Left lung (tissue), 10 donors: ENCODE data around the gene TOR1AIP1. TPM values are rescaled to one million over a fixed set of nuclear protein-coding genes. Genes with fewer than 3 reads are reported as not detected.
"Not testable (repeated sequence)": the region's sequence is repeated elsewhere in the genome, so short reads cannot be mapped to it uniquely, and the experiment has no call there.

Experiments used
- ATAC-seq: fragments of 200-7000 bp; cut with Tn5 transposase; one replicate; pipeline ENCODE4 v1.9.1; 2020; ENCODE audit warnings: moderate library complexity
- DNase-seq, 4 donors: peaks; one replicate each; pipeline ENCODE4 v3.0.0-alpha.2; 2013 to 2020
- H3K27ac ChIP-seq, 2 donors: fragments of 200-600 bp; sonication (generic) in 1 of 2; one replicate each; pipeline versions ENCODE4 v1.5.0 to v1.8.0; 2020 to 2021
- H3K27me3 ChIP-seq, 2 donors: fragments of 200-600 bp; sonication (generic) in 1 of 2; one replicate each; pipeline versions ENCODE4 v1.5.0 to v1.8.0; 2020 to 2021
- H3K36me3 ChIP-seq, 2 donors: fragments of 200-600 bp; sonication (generic) in 1 of 2; one replicate each; pipeline versions ENCODE4 v1.5.0 to v1.8.0; 2020 to 2021
- H3K4me1 ChIP-seq, 2 donors: fragments of 200-600 bp; one replicate each; pipeline ENCODE4 v1.8.0; 2021
- H3K4me3 ChIP-seq, 2 donors: fragments of 200-600 bp; sonication (generic) in 1 of 2; one replicate each; pipeline versions ENCODE4 v1.5.0 to v1.8.0; 2020 to 2021; ENCODE audit warnings: mild to moderate bottlenecking in 1 of 2
- H3K9me3 ChIP-seq, 2 donors: fragments of 200-600 bp; sonication (generic) in 1 of 2; one replicate each; pipeline versions ENCODE4 v1.5.0 to v1.8.0; 2020 to 2021
- intact Hi-C, 2 donors: fragments of 100-400 bp; cut with DNase I; formaldehyde crosslinking; loops; one replicate each; pipeline versions ENCODE4 v1.11.2 to v1.14.2; 2022
- polyA plus RNA-seq, 6 donors: library from polyadenylated mRNA; unstranded; fragments of 120-200 nt; gene quantifications; one replicate each; pipeline ENCODE4 v1.2.1, GENCODE V29; 2013; ENCODE audit not compliant: insufficient read length in 6 of 6
- total RNA-seq, 2 donors: library from RNA; stranded (reverse); fragmentation: NEBNext Ultra II Directional; extraction: Animal tissue kit (Norgen Biotek cat#: 25700); gene quantifications; one replicate each; pipeline ENCODE4 v1.2.1, GENCODE V29; 2021
- TF ChIP-seq, protein P1 (sequence below), 2 donors: fragments of 200-600 bp; sonication (generic) in 1 of 2; IDR thresholded peaks; one replicate each; pipeline versions ENCODE4 v1.5.0 to v1.8.0; 2021; ENCODE audit warnings: antibody characterized with exemption in 2 of 2
- donor health status: DM: no; HTN: yes; CAD: no.
- donor health status: DM: no; HTN: no; CAD: no.

The TOR1AIP1 gene
- total and polyA plus RNA-seq, 8 donors: 48.6 to 77.0 (median 62.8) TPM

DNA sequence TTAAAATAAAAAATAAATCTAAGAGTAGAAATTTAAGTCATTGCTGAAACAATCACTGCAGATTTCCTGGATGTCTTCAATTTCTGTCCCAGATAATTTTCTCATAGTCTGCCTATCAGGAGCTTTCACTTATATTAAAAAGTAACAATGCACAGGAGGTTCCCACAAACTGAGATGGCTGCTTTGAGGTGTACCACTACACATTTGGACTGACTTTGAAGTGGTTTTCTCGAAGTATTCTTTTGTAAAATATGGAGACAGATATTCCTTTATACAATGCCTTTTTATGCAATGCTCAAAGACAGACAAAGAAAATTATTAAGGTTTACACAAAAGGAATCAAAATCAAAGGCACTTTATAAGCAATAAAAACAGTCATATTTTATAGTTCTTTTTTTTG, 29.0 kb upstream of the TOR1AIP1 start:
- ATAC-seq (no peak), DNase-seq (no peak)
- Histone ChIP-seq H3K27ac (no peak overlapping the region), H3K36me3 (peaks cover 0 to 75% of the 10 kb centered on the region in 2 donors), H3K4me1 (peaks cover 0 to 11% of the 10 kb centered on the region in 2 donors), H3K9me3 (no peaks in the 10 kb centered on the region), H3K27me3 (no peaks in the 10 kb centered on the region), H3K4me3 (no peak overlapping the region)
- intact Hi-C loops: no loop called here
- TF ChIP-seq, protein P1, sequence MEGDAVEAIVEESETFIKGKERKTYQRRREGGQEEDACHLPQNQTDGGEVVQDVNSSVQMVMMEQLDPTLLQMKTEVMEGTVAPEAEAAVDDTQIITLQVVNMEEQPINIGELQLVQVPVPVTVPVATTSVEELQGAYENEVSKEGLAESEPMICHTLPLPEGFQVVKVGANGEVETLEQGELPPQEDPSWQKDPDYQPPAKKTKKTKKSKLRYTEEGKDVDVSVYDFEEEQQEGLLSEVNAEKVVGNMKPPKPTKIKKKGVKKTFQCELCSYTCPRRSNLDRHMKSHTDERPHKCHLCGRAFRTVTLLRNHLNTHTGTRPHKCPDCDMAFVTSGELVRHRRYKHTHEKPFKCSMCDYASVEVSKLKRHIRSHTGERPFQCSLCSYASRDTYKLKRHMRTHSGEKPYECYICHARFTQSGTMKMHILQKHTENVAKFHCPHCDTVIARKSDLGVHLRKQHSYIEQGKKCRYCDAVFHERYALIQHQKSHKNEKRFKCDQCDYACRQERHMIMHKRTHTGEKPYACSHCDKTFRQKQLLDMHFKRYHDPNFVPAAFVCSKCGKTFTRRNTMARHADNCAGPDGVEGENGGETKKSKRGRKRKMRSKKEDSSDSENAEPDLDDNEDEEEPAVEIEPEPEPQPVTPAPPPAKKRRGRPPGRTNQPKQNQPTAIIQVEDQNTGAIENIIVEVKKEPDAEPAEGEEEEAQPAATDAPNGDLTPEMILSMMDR (IDR thresholded peaks at IDR 0.05): no peak

DNA sequence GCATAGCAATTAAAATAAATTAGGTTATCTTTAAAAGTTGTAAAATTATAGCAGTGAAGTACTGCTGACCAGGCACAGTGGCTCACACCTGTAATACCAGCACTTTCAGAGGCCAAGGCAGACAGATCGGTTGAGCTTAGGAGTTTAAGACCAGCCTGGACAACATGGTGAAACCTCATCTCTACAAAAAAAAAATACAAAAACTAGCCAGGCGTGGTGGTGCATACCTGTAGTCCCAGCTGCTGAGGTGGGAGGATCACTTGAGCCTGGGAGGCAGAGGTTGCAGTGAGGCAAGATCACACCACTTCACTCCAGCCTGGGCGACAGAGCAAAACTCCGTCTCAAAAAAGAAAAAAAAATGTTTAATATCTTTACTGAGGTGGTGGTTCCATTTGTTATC, 26.3 kb upstream of the TOR1AIP1 start:
- H3K27me3 ChIP-seq, intact Hi-C loops, H3K9me3 ChIP-seq, ATAC-seq, H3K4me3 ChIP-seq, H3K27ac ChIP-seq, DNase-seq: not testable (repeated sequence)
- Histone ChIP-seq H3K36me3 (peaks cover 0 to 63% of the 10 kb centered on the region in 2 donors), H3K4me1 (peaks cover 0 to 11% of the 10 kb centered on the region in 2 donors)

DNA sequence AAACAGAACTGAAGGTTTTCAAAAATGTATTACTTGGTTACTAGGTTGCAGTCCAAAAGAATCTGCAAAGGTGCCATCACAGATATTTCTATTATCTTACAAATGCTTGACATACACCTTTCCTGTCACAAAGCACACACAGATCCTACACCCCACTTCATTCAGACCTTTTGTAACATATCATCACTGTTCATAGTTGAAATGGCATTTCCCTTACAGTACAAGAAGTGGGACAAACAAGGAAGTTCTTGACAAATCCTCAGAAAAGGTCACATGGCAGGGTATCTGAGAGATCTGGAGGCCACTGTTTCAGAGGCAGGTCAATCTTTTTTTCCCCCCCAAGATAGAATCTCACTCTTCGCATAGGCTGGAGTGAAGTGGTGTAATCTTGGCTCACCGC, 25.8 kb upstream of the TOR1AIP1 start:
- intact Hi-C loops: no loop called here
- peak; percentile 79 for ATAC-seq

DNA sequence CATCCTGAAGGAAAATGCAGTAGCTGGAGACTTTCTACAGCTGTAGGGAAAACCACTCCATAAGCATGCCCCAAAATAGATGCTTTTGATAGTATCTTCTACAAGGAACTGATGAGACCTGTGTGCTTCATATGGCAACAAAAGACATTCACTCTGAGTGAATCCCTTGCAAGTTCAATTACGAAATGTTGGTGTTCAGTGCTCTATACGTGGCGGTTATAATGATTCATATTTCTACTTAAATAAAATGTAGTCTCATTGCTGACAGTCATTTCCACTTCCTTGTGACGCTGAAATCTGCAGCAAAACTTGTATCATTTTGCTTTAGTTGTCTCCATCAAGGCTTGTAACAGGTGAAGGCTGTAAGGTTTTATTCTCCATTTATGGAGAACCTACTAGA, 25.1 kb upstream of the TOR1AIP1 start:
- no peak overlapping the region for H3K4me3 ChIP-seq
- intact Hi-C loops: no loop called here
- H3K27ac ChIP-seq: no peak overlapping the region
- no peak for DNase-seq
- no peaks in the 10 kb centered on the region for H3K27me3 ChIP-seq
- TF ChIP-seq, protein P1 (IDR thresholded peaks at IDR 0.05): no peak
- ATAC-seq: no peak
- H3K4me1 ChIP-seq: peaks cover 0 to 11% of the 10 kb centered on the region in 2 donors
- no peaks in the 10 kb centered on the region for H3K9me3 ChIP-seq
- peaks cover 0 to 61% of the 10 kb centered on the region in 2 donors for H3K36me3 ChIP-seq

More for the DNA sequence above, 25.8 kb upstream of the TOR1AIP1 start:
- H3K4me3 ChIP-seq: no peak overlapping the region
- DNase-seq: no peak
- H3K36me3 ChIP-seq: peaks cover 0 to 61% of the 10 kb centered on the region in 2 donors
- no peaks in the 10 kb centered on the region for H3K9me3 ChIP-seq
- TF ChIP-seq, protein P1 (IDR thresholded peaks at IDR 0.05): no peak
- H3K27me3 ChIP-seq: no peaks in the 10 kb centered on the region
- H3K27ac ChIP-seq: no peak overlapping the region
- peaks cover 0 to 11% of the 10 kb centered on the region in 2 donors for H3K4me1 ChIP-seq

DNA sequence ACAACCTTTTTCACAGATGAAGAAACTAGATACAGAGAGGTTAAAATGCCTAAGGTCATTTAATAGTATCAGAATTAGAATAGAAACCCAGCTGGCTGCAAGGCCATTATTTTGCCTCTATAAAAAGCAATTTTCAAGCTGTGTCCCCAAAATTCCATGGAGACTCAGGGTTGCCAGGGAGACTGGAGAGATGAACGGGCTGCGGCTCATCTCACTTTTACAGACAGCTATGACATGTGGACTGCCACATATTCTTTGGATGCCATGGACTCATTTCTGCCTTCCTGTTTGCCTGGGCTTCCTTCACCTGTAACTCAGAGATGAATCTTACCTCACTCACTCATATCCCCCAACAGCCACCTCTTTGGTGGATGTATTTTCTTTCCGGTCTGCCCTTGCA, 21.4 kb upstream of the TOR1AIP1 start:
- peaks cover 0 to 72% of the 10 kb centered on the region in 2 donors for H3K36me3 ChIP-seq
- intact Hi-C loops: no loop called here

More for the DNA sequence above, 21.4 kb upstream of the TOR1AIP1 start:
- no peak overlapping the region for H3K27ac ChIP-seq
- H3K9me3 ChIP-seq: no peaks in the 10 kb centered on the region
- peaks cover 0 to 11% of the 10 kb centered on the region in 2 donors for H3K4me1 ChIP-seq
- no peak for ATAC-seq
- no peak overlapping the region for H3K4me3 ChIP-seq
- TF ChIP-seq, protein P1 (IDR thresholded peaks at IDR 0.05): no peak
- no peak for DNase-seq
- no peaks in the 10 kb centered on the region for H3K27me3 ChIP-seq
